ENCODE data around the gene GLG1.

- TF ChIP-seq GATA2 (IDR thresholded peaks at IDR 0.05; ENCODE audit: low read depth, low read length) (no peak), GATA3 (IDR thresholded peaks at IDR 0.05; ENCODE audit: low read depth, low read length) (no peak)
These were observed 136.9 kb downstream of the GLG1 start for GRCh38 chr16:74469946-74470478.
